Stimulated activated CD8-positive, alpha-beta memory T cell treated with anti-CD3 and anti-CD28 coated beads, Interleukin-15, amount 100 ng/mL, for 48 hours (primary cell): ENCODE results near the gene CEBPE.

Source experiments
- DNase-seq, 2 donors: peaks; one replicate each; pipeline ENCODE4 v3.0.0-alpha.2; 2020; ENCODE audit warnings: low read depth in 2 of 2

Gene CEBPE

GRCh38 chr14:23118506-23119362 is at the start of gene CEBPE:
Gene CEBPE, minus strand, starts transcription at chr14:23119255. Its CDS starts 164 bp downstream, at chr14:23119091.
- DNase-seq = no peak

- no peak for DNase-seq
Measured at GRCh38 chr14:23168246-23168645, 49.2 kb upstream of the CEBPE start.

DNA sequence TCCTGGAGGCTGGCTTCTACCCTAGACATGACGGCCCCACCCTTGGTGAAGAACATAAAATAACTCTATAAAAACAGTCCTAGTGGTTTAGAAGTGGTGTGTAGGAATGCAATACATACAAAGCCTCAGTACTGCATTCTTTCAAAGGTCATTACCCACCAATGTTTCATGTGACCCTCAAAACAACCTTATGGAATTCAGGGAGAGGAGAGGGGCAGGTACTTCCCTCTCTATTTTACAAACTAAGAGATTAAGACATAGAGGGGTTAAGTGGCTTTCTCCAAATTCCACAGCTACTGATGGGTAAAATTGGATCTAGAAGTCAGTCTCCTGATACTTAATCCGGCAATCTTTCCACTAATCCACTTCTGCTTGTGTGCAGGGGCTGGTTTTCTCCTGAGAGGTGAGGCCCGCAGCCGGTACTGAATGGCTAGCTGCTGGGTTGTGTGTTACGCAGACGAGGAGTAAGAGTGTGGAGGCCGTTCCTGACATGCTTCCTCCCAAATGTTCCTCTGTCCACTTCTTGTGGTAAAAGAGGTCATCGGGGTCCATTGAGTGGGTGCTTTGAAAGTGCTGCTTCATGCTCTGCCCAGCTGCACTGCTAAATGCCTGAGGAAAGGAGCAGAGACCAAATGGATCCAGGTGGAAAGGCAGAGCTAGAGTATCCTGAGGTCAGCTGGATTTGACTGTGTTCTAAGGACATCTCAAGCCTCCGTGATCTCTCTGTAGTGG is 48.2 kb upstream of the CEBPE start:
- no peak for DNase-seq

DNA sequence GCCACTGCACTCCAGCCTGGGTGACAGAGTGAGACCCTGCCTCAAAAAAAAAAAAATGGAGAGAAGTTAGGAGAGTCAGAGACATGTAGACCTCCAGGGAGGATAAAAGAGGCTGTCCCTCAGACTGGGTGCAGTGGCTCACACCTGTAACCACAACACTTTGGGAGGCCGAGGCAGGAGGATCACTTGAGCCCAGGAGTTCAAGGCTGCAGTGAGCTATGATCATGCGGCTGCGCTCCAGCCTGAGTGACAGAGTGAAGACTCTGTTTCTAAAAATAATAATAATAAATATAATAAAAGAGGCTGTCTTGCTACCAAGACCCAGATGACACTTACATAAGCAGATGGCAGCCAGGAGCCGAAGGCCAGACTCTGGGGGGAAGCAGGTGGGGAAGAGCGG is 45.9 kb upstream of the CEBPE start:
- DNase-seq = no peak

DNA sequence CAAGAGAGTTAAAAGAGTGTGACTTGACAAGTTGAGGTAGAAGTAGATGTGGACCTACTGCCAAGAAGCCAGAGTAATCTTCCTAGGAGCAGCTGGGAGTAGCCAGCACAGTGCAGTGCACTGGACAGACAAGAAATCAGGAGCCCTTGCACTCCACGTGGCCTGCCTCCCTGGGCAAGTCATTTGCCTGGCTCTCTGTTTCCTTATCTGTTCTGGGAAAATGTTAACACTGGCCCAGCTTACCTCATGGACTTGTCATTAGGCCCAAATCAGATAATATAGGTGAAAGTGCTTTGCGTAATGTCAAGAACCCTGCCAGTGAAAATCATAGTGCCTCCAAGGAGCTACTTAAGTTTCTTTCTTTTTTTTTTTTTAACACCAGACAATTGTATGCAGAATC is 45.2 kb upstream of the CEBPE start:
- no peak for DNase-seq

GRCh38 chr14:23163830-23164229 is 44.8 kb upstream of the CEBPE start:
- DNase-seq = no peak

DNA sequence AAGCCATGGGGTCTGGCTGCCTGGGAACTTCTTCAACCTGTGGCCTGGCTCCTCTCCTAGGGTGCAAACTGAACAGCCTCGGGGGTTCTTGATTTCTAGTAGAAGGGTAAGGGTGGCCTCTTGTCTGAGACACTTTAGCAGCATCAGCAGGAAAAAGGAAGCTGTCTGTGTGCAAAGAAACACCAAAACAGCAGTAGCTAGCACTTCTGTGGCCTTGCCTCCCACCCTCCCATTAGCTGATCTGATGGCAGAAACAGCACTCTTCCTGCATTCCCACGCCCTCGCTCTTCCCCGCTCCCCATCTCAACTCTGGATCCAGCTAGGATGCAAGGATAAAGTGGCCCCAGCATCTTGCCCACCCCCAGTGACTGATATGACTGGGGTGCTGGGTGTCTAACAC is 43.7 kb upstream of the CEBPE start:
- no peak for DNase-seq

- DNase-seq = no peak
Measured at GRCh38 chr14:23162005-23162404, 43.0 kb upstream of the CEBPE start.

DNA sequence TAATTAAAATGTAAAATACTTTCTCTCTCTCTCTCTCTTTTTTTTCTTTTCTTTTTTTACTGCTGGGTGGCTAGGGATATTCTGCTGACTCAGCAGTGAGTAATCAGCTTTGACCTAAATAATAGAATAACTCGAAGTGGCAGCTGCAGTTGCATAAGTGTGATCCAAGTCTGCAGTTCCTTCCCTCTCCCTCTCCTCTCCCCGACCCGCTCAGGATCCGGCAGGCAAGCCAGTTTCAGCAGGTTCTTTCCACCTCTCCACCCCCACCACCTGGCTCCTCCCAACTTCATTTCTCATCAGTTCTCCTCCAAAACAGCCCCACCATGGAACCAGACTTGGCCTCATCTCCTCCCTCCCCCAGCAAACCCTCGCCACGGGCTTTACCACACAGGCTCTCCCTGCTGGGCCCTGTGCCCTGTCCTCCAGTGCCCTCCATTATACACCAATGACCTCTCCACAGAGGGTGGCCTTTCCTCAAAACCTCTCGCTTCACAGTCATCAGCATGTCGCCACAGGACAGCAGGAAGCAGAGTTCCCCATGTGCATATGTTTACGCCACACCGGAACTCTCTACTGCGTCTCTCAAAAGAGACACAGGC is 42.0 kb upstream of the CEBPE start:
- no peak for DNase-seq

GRCh38 chr14:23159532-23159931 is 40.5 kb upstream of the CEBPE start:
- DNase-seq = no peak

GRCh38 chr14:23158779-23159178 is 39.7 kb upstream of the CEBPE start:
- DNase-seq = no peak

GRCh38 chr14:23154964-23155587 is 36.0 kb upstream of the CEBPE start:
- DNase-seq = no peak

DNA sequence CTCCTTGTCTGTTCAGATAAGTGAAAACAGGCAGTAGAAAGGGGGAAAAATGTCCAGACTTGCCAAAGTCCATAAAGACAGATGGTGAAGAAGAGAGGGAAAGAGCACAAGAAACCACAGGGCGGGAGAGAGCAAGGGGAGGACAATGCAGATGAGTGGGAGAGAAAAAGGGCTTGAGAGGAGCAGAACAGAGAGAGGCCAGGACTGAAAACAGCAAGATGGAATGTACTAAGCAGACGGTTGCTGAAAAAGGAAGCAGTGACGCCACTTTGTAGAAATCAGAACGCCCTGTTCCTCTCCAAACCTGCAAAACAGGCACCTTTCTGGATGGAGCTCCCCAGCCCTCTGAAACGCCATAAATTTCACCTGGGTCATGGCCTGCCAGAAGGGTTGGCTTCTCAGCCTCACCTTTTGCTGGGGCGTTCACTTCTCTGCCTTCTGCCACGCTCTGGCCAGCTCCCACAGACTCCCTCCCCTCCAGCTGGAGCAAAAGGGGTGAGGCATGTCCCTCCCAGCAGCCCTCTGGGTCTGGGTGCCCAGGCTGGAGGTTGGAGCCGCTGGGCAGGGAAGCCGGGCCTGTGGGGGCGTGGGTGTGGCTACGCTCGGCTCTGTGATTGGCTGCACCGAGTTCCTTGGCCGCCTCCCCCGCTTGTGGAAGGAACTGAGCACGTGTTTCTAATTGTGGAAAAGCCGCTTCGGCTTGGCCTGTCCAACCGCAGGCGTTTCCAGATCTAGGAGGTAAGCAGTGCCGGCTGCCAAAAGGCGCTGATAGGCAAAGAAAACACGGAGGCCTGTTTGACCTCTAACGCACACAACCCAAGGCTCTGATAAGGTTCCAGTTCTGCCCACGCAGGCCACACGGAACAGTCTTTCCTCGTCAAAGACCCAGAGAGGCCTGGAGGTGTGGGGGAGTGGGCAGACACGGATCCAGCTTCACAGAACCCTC is 35.1 kb upstream of the CEBPE start:
- DNase-seq = no peak

DNA sequence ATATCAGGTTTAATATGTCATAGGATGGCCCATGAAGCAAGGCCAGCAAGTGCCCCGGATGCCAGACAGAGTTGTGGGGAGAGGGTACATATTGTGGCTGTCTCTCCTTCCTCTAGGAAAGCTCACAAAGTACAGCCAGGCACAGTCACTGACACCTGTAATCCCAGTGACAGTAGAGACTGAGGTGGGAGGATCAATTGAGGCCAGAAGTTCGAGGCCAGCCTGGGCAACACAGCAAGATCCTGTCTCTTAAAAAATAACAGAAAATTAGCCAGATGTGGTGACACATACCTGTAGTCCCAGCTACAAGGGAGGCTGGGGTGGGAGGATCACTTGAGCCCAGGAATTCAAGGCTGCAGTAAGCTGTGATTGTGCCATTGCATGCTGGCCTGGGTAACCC is 32.3 kb upstream of the CEBPE start:
- no peak for DNase-seq

DNA sequence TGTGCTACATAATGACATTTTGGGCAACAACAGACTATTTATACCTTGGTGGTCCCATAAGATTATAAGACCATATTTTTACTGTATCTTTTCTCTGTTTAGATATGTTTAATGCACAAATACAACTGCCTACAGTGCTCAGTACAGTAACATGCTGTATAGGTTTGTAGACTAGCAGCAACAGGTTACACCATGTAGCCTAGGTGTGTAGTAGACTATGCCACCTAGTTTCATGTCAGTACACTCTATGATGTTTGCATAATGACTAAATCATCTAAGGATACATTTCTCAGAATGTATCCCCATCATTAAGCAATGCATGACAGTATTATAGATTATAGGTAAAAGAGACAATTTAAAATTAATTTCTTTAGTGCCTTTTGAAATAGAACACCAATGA is 30.7 kb upstream of the CEBPE start:
- DNase-seq = no peak

DNA sequence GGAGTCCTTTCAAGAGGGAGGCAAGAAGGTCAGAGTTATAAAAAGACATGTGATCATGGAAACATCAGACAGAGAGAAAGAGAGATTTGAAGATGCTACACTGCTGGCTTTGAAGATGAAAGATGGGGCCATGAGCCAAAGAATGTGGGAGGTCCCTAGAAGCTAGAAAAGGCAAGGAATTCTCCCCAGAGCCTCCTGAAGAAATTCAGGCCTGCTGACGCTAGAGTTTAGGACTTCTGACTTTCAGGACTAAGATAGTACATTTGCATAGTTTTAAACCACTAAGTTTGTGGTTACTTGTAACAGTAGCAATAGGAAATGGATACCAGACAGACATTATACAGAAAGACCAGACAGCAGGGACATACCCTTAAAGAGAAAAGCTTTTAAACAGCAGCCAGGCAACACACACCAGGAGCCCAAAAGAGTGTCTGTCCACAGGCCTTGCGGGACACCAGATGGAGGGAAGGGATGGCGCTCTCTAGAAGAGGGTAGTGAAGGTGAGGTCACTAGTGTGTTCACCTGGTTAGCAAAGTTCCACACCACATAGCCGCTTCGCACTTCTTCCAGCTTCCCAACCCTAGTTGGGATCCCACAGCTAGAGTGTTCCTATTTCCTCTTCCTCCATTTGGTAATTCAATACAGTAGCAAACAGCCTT is 29.7 kb upstream of the CEBPE start:
- DNase-seq = no peak

- DNase-seq = no peak
Measured at GRCh38 chr14:23147676-23148075, 28.6 kb upstream of the CEBPE start.

DNA sequence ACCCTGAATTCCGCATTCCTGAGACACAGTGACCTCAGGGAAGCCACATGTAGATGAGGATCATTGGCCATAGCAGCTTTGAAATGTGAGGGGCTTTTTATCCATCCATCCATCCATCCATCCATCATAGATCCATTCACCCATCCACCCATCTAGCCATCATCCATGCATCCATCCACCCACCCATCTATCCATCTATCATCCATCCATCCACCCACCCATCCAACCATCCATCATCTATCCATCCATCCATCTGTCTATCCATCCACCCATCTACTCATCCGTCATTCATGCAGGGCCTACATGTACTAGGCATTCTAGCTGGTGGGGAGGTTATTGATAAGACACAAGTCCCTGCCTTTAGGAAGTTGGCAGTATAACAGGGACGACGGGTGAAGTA is 27.9 kb upstream of the CEBPE start:
- DNase-seq = no peak

DNA sequence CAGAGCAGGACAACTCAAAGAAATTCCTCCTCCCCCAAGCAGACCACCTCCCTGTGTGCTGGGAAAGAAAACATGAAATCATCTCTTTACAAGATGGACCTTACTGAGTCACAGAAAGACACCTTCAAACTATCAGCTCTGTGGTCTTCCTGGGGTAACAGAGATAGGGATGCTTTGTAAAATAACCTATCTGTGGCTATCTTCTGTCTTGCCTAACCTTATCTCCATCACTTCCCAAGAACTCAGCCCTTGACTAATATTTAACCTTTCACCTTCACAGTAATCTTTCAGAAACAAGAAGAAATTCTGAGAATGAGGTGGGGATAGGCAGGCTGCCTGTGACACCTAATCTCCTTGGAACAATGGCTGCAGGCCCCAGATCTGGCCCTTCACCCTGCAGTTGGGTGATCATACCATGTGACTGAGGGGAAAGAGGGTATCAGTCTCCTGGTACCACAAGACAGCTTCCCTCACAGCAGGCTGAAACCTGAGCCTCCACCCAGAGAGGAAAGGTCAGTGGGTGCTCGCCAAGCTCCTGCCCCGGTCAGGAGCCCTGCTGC is 27.4 kb upstream of the CEBPE start:
- peak in 1 of 2 donors; percentile 8 for DNase-seq

DNA sequence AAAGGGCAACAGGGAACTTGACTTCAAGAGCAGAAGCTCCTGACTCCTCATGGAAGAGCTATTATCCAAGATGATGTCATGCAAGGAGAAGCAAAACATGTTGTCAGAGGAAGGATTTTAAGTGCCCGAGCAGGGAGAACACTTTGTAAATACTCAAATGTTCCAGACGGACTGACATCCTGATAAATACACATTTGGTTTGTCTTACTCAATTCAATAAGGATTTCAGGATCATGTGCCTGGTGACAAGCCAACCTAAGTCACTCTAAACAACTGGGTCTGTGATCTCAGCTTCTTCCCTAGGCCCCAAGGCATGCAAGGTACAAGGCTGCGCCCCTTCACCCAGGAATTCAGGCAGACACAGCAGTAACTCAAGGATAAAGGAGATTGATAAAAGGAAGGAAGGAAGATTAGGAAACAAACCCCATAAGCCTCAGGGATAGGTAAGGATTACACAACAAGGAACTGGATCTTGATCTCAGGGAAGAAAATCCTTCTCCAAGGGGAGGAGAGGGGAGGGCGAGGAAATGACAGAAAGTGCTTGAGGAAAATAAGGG is 26.8 kb upstream of the CEBPE start:
- DNase-seq = no peak
